Stimulated activated CD8-positive, alpha-beta memory T cell treated with anti-CD3 and anti-CD28 coated beads, Interleukin-12 subunit alpha, Interleukin-12 subunit beta, amount 100 ng/mL, for 1 hour (primary cell): ENCODE data around the gene KIF16B.
A peak's percentile ranks its signal among the peaks of the same experiment; 100 is the strongest.
"Not testable (repeated sequence)": the region's sequence is repeated elsewhere in the genome, so short reads cannot be mapped to it uniquely, and the experiment has no call there.

Source experiments
- DNase-seq: peaks from one replicate; pipeline ENCODE4 v3.0.0-alpha.2; 2020; ENCODE audit warnings: low read depth

The KIF16B gene

GRCh38 chr20:16595376-16595775 is 22.1 kb upstream of the KIF16B start:
- DNase-seq, result no peak

GRCh38 chr20:16590041-16590633 is 16.9 kb upstream of the KIF16B start:
- no peak for DNase-seq

GRCh38 chr20:16589623-16590022 is 16.4 kb upstream of the KIF16B start:
- DNase-seq, result no peak

DNA sequence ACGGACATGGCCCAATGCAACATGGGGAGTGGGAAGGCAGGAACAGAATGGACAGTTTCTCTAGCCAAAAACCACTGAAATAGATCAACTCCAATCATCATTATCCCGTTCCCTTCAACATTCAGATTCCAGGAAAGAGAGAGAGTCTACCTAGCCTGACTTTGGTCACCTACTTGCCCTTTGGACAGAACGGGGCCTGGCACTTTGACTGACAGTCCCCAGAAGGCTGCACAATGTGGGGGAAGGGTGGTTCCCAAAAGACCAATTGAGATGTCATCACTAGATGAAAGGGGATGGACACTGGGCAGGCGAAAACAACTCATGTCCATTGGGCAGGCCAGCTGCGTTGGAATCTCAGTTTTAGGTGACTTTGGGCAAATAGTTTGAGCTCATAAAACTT is 15.0 kb upstream of the KIF16B start:
- no peak for DNase-seq

GRCh38 chr20:16587066-16587465 is 13.8 kb upstream of the KIF16B start:
- no peak for DNase-seq

DNA sequence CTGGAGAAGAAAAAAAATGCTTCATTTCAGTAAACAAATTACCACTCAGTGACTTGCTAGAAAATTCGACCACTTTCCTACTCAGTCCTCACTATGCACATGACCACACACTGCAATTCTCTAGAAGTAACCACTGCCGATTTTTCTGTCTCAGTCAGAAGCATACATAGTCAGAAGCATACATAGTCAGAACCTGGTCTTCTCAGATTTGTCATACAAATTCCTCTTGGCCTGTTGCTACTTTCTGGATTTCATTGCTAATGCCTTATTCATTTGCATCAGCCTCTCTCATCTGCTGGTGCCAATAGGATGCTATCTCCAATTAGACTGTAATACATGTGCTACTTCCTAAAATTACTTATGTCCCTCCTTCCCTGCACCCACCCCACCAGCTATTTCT is 10.2 kb upstream of the KIF16B start:
- DNase-seq, result no peak

- DNase-seq, result no peak
Measured at GRCh38 chr20:16581241-16581640, 8.0 kb upstream of the KIF16B start.

- DNase-seq, result no peak
Measured at GRCh38 chr20:16580620-16581019, 7.4 kb upstream of the KIF16B start.

DNA sequence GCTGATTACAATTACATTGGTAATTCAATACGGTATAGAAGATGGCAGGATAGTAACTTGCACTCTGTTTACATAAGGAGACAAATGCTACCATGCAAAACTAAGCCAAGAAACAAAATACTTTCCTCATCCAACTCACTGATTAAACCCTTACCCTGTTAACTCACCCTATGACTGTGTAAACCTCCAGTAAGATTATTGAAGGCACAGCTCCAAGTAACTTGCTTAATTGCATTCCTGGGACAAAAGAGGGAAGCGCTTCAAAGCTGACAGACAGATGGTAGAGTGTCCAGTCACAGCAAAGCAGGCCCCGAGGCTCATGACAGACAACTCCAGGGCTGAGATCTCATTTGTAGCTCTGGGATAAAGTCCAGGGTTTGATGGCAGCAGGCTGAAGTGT is 6.9 kb upstream of the KIF16B start:
- no peak for DNase-seq

DNA sequence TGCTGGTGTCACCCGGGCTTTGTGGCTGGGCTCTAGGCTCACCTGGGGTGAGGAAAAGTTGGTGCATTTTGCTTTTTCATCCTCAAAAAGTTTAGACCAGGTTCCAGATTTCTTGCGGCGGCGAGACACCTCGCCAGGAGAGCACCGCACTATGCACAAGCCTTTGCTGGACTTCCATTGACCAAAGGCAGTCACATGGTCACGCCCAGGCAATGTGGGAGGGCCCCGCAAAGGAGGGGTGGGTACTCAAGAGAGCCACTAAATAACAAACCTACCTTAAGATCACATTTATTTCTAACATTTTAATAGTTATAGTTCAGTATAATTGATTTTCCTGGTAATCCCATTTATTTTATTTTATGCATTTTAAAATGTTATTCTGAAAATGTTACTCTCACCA is 3.0 kb upstream of the KIF16B start:
- DNase-seq, result no peak

DNA sequence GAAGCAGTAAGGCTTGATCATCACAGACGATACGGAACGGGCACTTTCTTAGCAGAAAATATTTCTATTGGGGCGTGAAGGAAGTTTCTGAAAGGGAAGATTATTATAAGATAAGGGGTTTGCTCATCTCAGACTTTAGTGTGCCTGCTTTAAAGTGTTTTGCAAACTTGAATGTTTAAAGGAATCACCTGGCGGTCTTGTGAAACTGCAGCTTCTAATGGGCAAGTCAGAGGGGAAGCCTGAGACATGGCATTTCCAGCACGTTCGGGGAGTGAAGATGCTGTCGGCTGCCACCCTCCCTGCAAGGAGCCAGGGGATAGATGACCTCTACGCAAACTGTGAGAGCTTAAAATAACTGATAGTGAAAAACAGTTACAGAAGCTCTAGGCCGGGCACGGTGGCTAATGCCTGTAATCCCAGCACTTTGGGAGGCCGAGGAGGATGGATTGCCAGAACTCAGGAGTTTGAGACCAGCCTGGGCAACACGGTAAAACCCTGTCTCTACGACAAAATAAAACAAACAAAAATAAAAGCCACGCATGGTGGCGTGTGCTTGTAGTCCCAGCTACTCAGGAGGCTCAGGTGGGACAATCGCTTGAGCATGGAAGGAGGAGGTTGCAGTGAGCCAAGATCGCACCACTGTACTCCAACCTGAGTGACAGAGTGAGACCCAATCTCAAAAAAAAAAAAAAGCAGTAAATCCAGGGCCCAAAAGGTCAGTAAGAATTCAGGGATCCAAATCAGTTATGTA is 2.3 kb upstream of the KIF16B start:
- no peak for DNase-seq

DNA sequence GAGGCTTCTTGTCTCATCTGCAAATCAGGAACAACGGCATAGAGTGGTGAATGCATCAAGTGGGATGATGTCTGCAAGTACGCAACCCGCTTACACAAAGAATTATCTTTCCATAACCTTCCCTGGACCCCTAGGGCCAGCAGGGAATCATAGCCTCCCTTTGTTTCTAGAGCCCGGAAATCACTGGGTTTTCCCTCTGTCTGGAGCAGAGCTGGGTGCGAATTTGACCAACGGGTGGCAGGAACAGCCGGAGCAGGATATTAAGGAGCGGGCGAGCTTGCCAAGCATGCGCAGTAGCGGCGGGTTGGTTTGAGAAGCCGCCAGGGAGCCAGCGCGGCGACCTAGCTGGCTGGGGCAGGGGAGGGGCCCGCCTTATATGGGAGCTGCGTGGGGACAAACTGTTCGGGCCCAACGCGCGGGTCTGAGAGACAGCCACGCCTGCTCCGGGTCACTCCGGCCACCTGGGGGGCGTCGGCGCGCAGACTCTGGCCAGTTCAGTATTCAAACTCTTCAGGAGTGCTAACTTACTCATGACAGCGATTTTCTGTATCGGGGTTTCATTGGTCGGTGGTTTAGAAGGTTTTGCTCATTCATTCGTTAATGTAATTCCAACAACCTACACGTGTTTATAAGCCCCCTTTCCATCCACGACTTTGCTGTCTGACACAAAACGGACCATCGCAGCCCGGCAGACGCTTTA is 1.6 kb upstream of the KIF16B start:
- peak; percentile 52 for DNase-seq

GRCh38 chr20:16571333-16571732 is 1.9 kb downstream of the KIF16B start:
- DNase-seq, result no peak

GRCh38 chr20:16569246-16570153 is 3.7 kb downstream of the KIF16B start:
- DNase-seq, result no peak

GRCh38 chr20:16566080-16566479 is 7.2 kb downstream of the KIF16B start:
- no peak for DNase-seq

DNA sequence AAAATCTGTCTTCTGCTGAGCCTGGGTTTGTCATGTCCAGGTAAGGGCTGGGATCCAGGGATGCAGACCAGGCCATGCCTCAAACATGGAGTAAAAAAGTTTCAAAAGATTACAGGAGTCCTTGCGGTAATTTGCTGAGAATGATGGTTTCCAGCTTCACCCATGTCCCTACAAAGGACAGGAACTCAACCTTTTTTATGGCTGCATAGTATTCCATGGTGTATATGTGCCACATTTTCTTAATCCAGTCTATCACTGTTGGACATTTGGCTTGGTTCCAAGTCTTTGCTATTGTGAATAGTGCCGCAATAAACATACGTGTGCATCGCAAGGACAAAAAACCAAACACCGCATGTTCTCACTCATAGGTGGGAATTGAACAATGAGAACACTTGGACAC is 9.2 kb downstream of the KIF16B start:
- not testable (repeated sequence) for DNase-seq

GRCh38 chr20:16563066-16563806 is 10.0 kb downstream of the KIF16B start:
- DNase-seq, result no peak

- no peak for DNase-seq
Measured at GRCh38 chr20:16562259-16562658, 11.0 kb downstream of the KIF16B start.

- no peak for DNase-seq
Measured at GRCh38 chr20:16560661-16561060, 12.6 kb downstream of the KIF16B start.

- no peak for DNase-seq
Measured at GRCh38 chr20:16560216-16560615, 13.0 kb downstream of the KIF16B start.

GRCh38 chr20:16556301-16556700 is 16.9 kb downstream of the KIF16B start:
- DNase-seq, result no peak

GRCh38 chr20:16555754-16556153 is 17.5 kb downstream of the KIF16B start:
- DNase-seq, result no peak
